Kidney (tissue), 14 donors: Measurements from ENCODE around the gene PPP4R1. TPM values are rescaled to one million over a fixed set of nuclear protein-coding genes. Genes with fewer than 3 reads are reported as not detected.
A peak's percentile ranks its signal among the peaks of the same experiment; 100 is the strongest.

Experiments
- DNase-seq, 5 donors: peaks; one replicate each; pipeline ENCODE4 v3.0.0-alpha.2; 2013 to 2020
- FAIRE-seq: peaks from 2 replicates; lab custom pipeline; 2012; peaks lifted over from hg19 to GRCh38; lab: Jason Lieb, UNC
- H3K27ac ChIP-seq, 2 donors: one replicate each; pipeline ENCODE4 v1.7.0; 2013; ENCODE audit warnings: low read depth in 2 of 2, low read length in 2 of 2, inconsistent platforms in 1 of 2
- H3K27me3 ChIP-seq: one replicate; pipeline ENCODE4 v1.7.1; 2013; ENCODE audit warnings: low read length, inconsistent platforms; ENCODE audit not compliant: control insufficient read depth, insufficient read depth
- H3K36me3 ChIP-seq, 3 donors: one replicate each; pipeline versions ENCODE4 v1.7.0 to v1.7.1; 2013; ENCODE audit warnings: low read length in 3 of 3, control low read depth in 1 of 3, inconsistent platforms in 1 of 3; ENCODE audit not compliant: insufficient read depth in 3 of 3, control insufficient read depth in 2 of 3
- H3K4me1 ChIP-seq, 3 donors: one replicate each; pipeline versions ENCODE4 v1.7.0 to v1.7.1; 2013; ENCODE audit warnings: low read length in 3 of 3, inconsistent platforms in 1 of 3, low read depth in 1 of 3; ENCODE audit not compliant: control insufficient read depth in 2 of 3, insufficient read depth in 2 of 3
- H3K4me3 ChIP-seq, 3 donors: one replicate each; pipeline versions ENCODE4 v1.7.0 to v1.8.1; 2013; ENCODE audit warnings: low read length in 3 of 3, control low read depth in 1 of 3, inconsistent platforms in 1 of 3
- H3K9ac ChIP-seq, 3 donors: one replicate each; pipeline versions ENCODE4 v1.7.0 to v1.7.1; 2013; ENCODE audit warnings: low read length in 3 of 3, control low read depth in 1 of 3, inconsistent platforms in 1 of 3
- H3K9me3 ChIP-seq, 3 donors: one replicate each; pipeline versions ENCODE4 v1.7.0 to v1.7.1; 2013; ENCODE audit warnings: low read length in 3 of 3, control low read depth in 1 of 3, inconsistent platforms in 1 of 3; ENCODE audit not compliant: control insufficient read depth in 2 of 3, insufficient read depth in 1 of 3
- intact Hi-C: fragments of 100-400 bp; cut with DNase I; formaldehyde crosslinking; loops from one replicate; pipeline ENCODE4 v1.11.1; 2022
- polyA plus RNA-seq: library from polyadenylated mRNA; stranded (reverse); fragments of 350-450 nt; fragmentation: Illumina TruSeq; extraction: RNeasy Lipid Tissue Mini Kit (QIAGEN cat#74804); gene quantifications from one replicate; pipeline ENCODE4 v1.2.3, GENCODE V29; 2014; ENCODE audit warnings: low read depth, low replicate concordance; ENCODE audit not compliant: insufficient read depth
- total RNA-seq: library from RNA; stranded (reverse); fragmentation: NEBNext Ultra II Directional; extraction: Animal tissue kit (Norgen Biotek cat#: 25700); gene quantifications from one replicate; pipeline ENCODE4 v1.2.1, GENCODE V29; 2021
- TF ChIP-seq, protein P1 (sequence below): IDR thresholded peaks from 3 replicates; pipeline ENCODE4 v1.5.1; 2012; ENCODE audit warnings: mild to moderate bottlenecking, moderate library complexity, borderline replicate concordance; ENCODE audit not compliant: insufficient read depth; ENCODE audit errors: extremely low read depth
- donor health status: control.
- donor health status: control.
- donor health status: control.
- donor health status: control.
- donor health status: control.
- donor health status: DM: yes; HTN: yes; CAD: no.
- donor health status: Normal renal cell carcinoma (clear cell type).

The PPP4R1 gene
- total and polyA plus RNA-seq, 2 donors from 2014 or later: 23.9 to 122 TPM

DNA sequence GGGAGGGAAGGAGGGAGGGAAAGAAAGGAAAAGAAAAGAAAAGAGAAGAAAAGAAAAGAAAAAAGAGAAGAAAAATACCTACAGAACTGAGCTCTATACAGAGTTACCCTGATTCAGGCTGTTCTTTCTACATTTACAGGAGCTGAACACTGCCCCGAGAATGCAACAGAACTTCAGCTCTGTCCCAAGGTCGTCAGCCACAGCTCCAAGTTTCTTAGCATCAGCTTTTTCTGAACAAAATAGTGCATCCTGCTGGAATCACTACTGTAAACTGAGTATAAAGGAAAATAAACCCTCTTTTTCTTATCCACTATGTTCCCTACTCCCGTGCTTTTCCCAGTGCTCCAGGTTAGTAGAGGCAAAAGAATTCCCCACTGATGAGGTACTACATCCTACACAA, 4.7 kb upstream of the PPP4R1 start:
- no peaks in the 10 kb centered on the region for H3K27me3 ChIP-seq
- H3K4me1 ChIP-seq: peaks cover 0 to 2% (median 0%) of the 10 kb centered on the region in 3 donors
- no peak overlapping the region for H3K27ac ChIP-seq
- H3K36me3 ChIP-seq: no peaks in the 10 kb centered on the region
- TF ChIP-seq, protein P1, sequence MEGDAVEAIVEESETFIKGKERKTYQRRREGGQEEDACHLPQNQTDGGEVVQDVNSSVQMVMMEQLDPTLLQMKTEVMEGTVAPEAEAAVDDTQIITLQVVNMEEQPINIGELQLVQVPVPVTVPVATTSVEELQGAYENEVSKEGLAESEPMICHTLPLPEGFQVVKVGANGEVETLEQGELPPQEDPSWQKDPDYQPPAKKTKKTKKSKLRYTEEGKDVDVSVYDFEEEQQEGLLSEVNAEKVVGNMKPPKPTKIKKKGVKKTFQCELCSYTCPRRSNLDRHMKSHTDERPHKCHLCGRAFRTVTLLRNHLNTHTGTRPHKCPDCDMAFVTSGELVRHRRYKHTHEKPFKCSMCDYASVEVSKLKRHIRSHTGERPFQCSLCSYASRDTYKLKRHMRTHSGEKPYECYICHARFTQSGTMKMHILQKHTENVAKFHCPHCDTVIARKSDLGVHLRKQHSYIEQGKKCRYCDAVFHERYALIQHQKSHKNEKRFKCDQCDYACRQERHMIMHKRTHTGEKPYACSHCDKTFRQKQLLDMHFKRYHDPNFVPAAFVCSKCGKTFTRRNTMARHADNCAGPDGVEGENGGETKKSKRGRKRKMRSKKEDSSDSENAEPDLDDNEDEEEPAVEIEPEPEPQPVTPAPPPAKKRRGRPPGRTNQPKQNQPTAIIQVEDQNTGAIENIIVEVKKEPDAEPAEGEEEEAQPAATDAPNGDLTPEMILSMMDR: no peak
- no peak overlapping the region for H3K4me3 ChIP-seq
- no peak overlapping the region for H3K9ac ChIP-seq
- intact Hi-C loops: no loop called here
- H3K9me3 ChIP-seq: no peaks in the 10 kb centered on the region
- FAIRE-seq (no peak), DNase-seq (no peak)

DNA sequence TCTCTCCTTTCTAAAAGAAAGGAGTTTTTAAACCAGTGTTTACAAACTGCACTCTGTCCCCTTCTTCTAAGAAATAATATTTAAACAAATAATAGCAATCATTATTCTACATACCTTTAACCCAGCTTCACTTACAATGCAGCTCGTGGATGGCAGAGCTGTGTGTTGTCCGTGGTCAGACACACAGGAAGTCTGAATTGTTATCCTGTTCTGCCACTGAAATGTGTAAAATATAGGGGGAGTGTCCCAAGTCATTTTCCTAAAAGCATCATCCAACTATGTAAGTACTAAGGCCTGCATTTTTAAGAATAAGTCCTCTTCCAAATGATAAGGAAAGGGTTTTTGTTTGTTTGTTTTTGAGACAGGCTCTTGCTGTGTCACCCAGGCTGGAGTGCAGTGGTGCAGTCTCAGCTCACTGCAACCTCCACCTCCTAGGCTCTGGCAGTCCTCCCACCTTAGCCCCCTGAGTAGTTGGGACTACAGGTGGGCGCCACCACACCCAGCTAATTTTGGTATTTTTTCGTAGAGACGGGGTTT, 2.7 kb upstream of the PPP4R1 start:
- Histone ChIP-seq H3K4me3 (no peak overlapping the region), H3K27ac (no peak overlapping the region), H3K4me1 (peaks cover 0 to 10% (median 2%) of the 10 kb centered on the region in 3 donors), H3K27me3 (no peaks in the 10 kb centered on the region), H3K36me3 (no peaks in the 10 kb centered on the region), H3K9me3 (no peaks in the 10 kb centered on the region), H3K9ac (no peak overlapping the region)
- TF ChIP-seq, protein P1: no peak
- no peak for DNase-seq
- intact Hi-C loops: no loop called here
- FAIRE-seq: no peak

DNA sequence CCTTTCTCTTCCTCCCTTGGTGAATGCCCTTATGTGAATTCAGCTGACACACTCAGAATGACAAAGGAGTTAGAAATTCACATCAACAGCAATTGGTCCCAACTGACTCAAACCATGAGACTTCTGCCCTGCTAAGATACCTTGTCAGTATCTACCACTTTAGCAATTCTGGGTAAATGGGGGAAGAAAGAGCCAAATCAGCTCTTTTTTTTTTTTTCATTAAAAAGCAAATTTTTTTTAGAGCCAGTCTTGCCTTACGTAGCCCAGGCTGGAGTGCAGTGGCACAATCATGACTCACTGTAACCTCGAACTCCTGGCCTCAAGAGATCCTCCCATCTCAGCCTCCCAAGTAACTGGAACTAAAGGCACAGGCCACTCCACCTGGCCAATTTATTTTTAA, 1.7 kb upstream of the PPP4R1 start:
- H3K27me3 ChIP-seq: no peaks in the 10 kb centered on the region
- FAIRE-seq (no peak), DNase-seq (no peak)
- H3K9ac ChIP-seq: no peak overlapping the region
- no peak overlapping the region for H3K4me3 ChIP-seq
- intact Hi-C loops: no loop called here
- H3K27ac ChIP-seq: no peak overlapping the region
- TF ChIP-seq, protein P1: no peak
- peaks cover 0 to 12% (median 2%) of the 10 kb centered on the region in 3 donors for H3K4me1 ChIP-seq
- H3K9me3 ChIP-seq: no peaks in the 10 kb centered on the region
- peaks cover 0 to 1% (median 0%) of the 10 kb centered on the region in 3 donors for H3K36me3 ChIP-seq

DNA sequence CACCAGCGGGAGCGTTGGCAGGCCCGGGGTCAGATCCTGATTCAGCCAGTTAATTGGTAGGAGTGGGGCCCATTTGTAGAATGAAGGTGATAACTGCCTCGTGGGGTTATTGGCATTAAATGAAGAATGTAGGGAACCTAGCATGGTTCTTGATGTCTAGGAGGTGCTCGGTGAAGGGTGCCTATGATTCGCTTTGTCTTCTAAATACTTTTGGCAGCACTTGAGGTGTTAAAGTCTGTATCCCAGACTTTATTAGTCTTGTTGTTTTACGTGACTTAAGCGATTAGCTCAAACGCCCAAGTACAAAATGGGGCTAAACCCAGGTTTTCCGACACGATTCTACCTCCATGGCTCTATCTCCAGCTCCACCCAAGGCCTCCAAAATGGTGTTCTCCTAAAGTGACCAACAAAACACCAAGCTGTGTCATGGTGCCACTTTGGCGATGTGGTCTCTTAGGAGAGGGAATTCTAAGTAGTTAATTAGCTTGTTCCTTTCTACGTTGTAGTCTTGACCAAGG, 980 bp upstream of the PPP4R1 start:
- intact Hi-C loops: no loop called here
- H3K4me1 ChIP-seq: peaks cover 0 to 12% (median 2%) of the 10 kb centered on the region in 3 donors

More for the DNA sequence above, 980 bp upstream of the PPP4R1 start:
- FAIRE-seq (no peak), DNase-seq (no peak)
- Histone ChIP-seq H3K9ac (peak overlapping the region in 1 of 3 donors; percentile 73), H3K36me3 (peaks cover 0 to 2% (median 0%) of the 10 kb centered on the region in 3 donors), H3K27ac (peak overlapping the region; percentile 79 to 84), H3K9me3 (no peaks in the 10 kb centered on the region), H3K4me3 (peak overlapping the region; percentile 28 to 66 (median 58)), H3K27me3 (no peaks in the 10 kb centered on the region)
- TF ChIP-seq, protein P1: no peak
